Measurements from ENCODE around the gene FST.

GRCh38 chr5:53488195-53488722, 7.8 kb downstream of the FST start:
- TF ChIP-seq CTCF (IDR thresholded peaks at IDR 0.05) (no peak), POLR2A (IDR thresholded peaks at IDR 0.05) (no peak), POLR2AphosphoS5 (IDR thresholded peaks at IDR 0.05) (no peak), EP300 (IDR thresholded peaks at IDR 0.05) (no peak)
